ENCODE data around the gene INPP5B. TPM values are rescaled to one million over a fixed set of nuclear protein-coding genes. Genes with fewer than 3 reads are reported as not detected.
"Not testable (repeated sequence)": the region's sequence is repeated elsewhere in the genome, so short reads cannot be mapped to it uniquely, and the experiment has no call there.

The INPP5B gene
- total RNA-seq, 1 experiment from 2014 or later: 13.0 TPM

DNA sequence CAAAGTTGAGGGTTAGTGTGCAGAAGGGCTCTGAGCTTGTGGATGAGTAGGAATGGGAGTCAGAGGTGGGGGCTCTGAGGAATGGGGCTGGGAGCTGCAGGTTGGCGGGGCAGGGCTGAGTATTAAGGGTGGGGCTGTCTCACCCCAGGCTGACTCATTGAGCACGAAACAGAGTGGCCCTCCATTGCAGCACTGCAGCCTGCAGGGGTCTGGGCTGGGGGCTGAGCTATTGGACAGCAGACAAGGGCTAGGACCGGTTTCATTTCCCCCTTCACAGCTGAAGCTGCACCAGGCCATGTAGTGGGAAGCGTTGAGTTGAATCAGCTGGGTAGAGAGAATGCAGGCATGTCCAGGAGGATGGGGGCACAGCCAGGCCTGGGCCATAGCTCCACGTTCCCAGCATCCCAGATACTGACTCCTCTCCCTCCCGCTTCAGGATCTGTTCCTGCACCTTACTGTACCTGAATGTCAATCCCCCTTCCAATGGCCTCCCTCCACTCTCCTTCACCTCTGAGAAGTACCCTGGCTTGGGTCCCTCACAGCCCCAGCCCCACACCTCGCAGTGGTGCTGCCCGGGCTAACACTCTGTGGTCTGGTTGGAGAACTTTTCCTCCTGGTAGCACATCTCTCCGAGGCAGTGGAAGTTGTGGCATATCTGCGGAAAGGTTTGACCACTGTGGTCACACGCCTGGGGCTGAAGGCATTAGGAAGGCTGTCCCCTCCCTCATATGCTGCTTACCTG lies 4.4 kb upstream of the INPP5B start:
- DNase-seq (ENCODE audit: low read depth): no peak
- in situ Hi-C loops (cut with HindIII; ENCODE audit: low pct_unique_long_range_greater_than_20kb, low sequenced_read_pairs): no loop called here

DNA sequence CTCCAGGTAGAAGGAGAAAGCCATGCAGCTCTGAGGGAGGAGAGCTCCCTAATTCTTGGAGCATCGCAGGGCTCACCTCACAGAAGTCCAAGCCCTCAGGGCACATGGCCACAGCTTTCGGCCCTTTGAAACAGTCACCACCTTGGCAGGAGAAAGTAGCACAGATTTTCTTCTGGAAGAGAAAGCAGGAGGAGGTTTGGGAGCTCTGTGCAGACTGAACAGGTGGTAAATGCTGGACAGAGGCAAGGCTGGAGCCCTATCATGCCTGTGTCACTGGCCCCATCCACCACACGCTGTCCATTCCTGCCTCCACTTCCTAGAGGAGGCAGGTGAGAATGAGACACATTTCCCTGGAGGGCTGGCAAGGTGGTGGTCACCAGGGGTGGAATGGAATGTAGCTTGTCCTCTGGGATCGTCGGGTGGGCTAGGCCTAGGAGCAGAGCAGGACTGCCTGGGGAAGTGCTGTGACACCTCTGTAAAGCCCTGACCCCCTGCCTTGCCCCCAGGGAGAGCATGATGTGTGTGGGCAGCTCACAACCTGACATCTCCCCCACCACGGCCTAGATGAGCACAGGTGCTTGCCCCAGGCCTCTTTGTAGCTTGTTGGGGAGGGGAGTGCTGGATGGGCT lies 2.8 kb upstream of the INPP5B start:
- in situ Hi-C loops (cut with HindIII; ENCODE audit: low pct_unique_long_range_greater_than_20kb, low sequenced_read_pairs): no loop called here
- no peak for DNase-seq (ENCODE audit: low read depth)

DNA sequence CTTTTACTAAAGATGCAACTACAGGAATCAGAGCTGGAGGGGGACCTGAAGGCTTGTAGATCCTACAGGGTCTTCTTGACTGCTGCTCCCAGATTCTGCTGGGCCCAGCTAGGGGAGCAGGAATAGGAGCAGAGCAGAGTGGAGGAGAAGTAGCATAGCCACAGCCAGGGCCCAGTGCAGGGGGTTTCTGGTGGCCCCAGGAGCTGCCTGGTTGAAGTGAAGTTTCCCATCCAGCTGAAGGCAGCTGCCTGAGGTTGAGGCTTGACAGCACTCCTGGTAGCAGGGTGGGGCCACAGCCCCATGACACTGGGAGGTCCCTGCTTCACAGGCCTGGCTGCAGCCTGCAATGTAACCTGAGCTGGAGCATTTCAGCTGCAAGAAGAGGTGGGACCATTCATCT lies 2.0 kb upstream of the INPP5B start:
- in situ Hi-C loops (cut with HindIII; ENCODE audit: low pct_unique_long_range_greater_than_20kb, low sequenced_read_pairs): no loop called here
- DNase-seq (ENCODE audit: low read depth): no peak

DNA sequence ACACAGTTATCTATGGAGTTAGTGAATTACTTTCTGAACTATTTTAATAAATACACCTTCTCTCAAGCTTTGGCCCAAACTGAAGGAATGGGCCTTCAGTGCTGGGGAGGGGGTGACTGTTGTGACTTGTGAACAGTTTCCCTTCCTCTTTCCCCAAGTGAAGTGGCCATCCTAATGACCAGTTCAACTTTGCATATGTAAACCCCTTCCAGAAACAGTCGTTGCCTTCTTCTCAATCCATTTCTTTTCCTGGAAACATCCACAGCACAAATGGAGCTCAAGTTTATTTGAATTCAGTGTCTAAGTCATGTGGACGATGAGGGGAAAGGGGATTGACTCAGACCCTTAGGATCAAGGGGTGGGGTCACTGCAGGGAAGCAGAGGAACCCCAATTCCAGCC lies 1.3 kb upstream of the INPP5B start:
- in situ Hi-C loops (cut with HindIII; ENCODE audit: low pct_unique_long_range_greater_than_20kb, low sequenced_read_pairs): no loop called here
- DNase-seq (ENCODE audit: low read depth): no peak

DNA sequence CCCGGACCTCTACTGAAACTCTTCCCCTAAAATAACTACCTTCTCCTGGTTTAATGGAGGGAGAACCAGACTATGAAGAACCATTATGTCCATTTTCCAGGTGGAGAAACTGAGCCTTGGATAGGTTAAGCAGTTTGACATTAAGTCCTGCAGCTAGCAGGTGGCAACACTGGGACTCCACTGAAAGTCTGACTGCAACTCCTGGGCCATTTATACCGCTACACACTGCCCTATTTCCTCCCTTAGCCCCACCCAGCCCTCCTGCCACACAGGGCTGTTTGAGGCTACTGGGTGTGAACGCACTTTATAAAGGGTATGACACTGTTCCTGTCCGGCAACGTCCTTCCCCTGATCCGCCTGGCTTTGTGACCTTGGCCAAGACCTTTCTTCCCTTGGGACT lies 511 bp upstream of the INPP5B start:
- in situ Hi-C loops (cut with HindIII; ENCODE audit: low pct_unique_long_range_greater_than_20kb, low sequenced_read_pairs): no loop called here

DNA sequence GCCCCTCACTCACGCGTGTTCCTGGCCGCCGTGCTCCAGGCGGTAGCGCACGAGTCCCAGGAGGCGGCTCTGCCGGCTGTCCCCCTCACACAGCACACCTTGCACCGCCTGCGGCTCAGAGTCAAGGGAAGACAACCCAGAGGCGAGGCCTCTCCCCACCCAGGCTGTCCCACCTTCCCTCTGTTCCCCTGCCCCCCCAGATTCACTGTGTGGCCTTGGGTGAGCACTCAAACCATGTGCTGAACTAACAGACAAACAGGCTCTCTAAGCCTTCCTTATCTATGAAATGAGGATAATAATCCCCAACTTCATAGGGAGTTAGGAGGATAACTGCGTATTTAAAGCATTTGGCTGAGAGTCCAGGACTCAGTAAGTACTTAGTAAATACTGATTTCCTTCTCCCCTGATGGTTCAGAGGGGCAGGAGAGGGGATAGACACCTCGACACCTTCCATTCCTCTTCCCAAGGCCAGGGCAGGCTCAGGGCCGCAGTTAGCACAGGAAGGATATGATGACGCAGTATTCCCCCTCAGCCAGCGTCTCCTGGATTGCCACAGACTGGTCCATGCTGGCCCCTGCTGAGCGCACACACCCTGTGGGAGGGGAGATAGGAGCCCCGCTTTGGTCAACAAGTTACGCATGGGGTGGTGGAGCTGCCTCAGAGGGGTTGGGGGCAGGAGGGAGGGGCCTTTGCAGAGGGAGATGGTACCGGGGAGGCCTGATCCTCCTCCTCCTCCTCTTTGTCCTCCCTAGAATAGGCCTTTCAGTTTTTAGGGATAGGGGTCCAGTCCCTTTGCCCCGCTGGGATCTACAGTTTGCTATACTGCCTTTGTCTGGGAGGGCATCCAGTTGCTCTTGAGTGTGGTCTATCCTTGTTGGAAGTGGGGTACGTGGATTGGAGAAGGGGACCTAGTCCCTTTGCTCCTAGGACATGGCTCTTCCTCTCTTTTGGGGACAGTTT lies 830 bp downstream of the INPP5B start:
- in situ Hi-C loops (cut with HindIII; ENCODE audit: low pct_unique_long_range_greater_than_20kb, low sequenced_read_pairs): no loop called here
- no peak for DNase-seq (ENCODE audit: low read depth)

More for the DNA sequence above, 511 bp upstream of the INPP5B start:
- DNase-seq (ENCODE audit: low read depth): no peak

DNA sequence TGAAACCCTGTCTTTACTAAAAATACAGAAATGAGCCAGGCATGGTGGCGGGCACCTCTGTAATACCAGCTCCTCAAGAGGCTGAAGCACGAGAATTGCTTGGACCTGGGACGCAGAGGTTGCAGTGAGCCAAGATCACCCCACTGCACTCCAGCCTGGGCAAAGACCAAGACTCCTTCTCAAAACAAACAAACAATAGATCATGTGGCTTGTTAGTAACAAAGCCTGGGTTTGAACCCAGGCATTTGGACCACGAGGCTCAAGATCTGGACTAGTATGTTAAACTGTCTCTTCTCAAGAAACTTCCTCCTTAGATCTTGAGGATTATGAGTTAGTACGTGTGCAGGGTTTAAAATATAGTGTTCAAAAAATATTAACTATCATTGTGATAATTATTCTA lies 1.6 kb downstream of the INPP5B start:
- in situ Hi-C loops (cut with HindIII; ENCODE audit: low pct_unique_long_range_greater_than_20kb, low sequenced_read_pairs): no loop called here
- DNase-seq (ENCODE audit: low read depth): no peak

DNA sequence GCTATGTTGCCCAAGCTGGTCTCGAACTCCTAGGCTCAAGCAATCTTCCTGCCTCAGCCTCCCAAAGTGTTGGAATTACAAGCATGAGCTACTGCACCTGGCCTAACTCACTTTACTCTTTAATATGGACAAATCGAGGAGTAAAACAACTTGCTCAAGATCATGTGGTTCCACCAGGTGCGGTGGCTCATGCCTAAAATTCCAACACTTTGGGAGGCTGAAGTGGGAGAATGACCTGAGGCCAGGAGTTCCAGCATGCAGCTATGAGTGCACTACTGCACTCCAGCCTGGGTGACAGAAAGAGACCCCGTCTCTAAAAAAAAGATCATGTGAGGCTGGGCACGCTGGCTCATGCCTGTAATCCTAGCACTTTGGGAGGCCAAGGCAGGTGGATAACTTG lies 2.0 kb downstream of the INPP5B start:
- in situ Hi-C loops (cut with HindIII; ENCODE audit: low pct_unique_long_range_greater_than_20kb, low sequenced_read_pairs): no loop called here
- DNase-seq (ENCODE audit: low read depth): no peak

DNA sequence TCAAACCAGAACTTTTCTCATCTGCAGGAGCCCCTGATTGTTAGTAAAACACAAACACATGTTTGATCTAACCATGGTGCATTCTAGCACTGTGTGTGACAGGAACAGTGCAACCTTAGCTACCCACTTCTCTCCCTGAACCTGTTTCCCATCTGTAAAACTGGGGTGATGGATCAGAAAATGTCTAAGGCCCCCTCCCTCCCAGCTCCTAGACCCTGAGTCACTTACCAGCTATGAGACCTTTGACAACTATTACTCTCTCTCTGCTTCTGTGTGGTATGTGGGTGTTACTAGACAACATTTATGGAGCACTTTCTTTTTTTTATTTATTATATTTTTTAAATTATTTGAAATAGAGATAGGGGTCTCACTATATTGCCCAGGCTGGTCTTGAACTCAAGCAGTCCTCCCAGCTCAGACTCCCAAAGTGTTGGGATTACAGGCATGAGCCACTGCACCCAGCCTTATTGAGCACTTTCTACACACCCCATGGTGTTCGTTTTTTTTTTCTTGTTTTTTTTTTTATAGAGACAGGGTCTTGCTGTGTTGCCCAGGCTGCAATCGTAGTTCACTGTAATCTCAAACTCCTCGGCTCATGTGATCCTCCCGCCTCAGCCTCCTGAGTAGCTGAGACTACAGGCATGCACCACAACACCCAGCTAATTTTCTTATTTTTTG lies 2.6 kb downstream of the INPP5B start:
- in situ Hi-C loops (cut with HindIII; ENCODE audit: low pct_unique_long_range_greater_than_20kb, low sequenced_read_pairs): no loop called here
- DNase-seq (ENCODE audit: low read depth): no peak

DNA sequence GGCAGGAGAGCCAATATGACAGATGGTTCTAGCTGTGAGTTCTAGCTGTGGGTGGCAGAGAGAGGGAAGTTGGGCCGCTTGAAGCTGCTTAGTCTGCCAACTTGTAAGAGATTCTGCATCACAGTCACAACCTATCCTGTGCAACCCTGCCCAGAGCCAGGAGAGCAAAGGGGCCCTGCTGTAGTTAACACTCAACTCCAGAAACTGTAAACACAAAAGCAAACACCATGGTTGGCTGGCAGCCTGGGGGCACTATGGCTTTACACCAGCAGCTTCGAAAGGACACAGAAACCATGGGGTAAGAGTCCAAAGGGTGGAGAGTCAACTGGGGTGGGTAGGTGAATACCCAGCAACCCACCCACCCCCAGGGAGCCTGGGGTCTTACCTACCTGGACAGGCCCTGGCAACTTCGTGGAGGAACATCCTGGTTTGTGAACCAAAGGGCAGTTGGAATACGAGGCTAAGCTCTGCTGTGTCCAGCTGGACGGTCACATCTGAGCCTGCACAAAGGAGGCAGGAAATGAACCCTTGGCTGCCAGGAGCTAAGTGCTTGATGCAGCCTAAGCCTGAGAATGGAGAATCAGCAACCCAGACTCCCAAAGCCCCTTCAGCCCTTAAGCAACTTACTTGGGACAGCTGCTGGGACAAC lies 6.4 kb downstream of the INPP5B start:
- no peak for DNase-seq (ENCODE audit: low read depth)
- in situ Hi-C loops (cut with HindIII; ENCODE audit: low pct_unique_long_range_greater_than_20kb, low sequenced_read_pairs): no loop called here

DNA sequence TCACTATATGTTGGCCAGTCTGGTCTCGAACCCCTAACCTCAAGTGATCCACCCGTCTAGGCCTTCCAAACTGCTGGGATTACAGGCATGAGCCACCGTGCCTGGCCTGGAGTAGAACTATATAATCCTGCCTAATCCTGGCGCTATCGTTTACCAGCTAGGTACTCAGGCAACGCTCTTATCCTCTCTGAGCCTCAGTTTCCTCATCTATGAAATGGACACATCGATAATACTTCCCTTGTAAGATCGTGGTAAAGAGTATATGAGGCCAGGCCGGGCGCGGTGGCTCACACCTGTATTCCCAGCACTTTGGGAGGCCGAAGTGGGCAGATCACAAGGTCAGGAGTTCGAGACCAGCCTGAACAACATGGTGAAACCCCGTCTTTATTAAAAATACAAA lies 10.1 kb downstream of the INPP5B start:
- DNase-seq (ENCODE audit: low read depth); in situ Hi-C loops (cut with HindIII; ENCODE audit: low pct_unique_long_range_greater_than_20kb, low sequenced_read_pairs): not testable (repeated sequence)

DNA sequence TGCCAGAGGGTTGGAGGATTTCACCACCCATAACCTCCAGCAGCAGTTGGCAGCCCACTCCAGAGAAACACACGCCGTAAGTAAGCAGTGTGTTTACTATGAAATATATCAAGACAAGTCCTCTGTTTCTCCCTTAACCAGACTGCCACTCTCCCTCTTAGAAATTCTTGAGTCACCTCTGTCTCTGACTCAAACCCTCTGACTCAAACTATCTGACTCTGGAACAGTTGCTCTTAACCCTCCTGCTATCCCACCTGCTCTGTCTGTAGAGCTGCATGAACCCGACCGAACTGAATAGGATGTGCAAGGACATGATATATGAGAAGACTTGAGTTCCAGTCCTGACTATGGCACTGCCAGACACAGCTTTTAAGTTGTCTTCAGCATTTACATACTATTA lies 14.1 kb downstream of the INPP5B start:
- DNase-seq (ENCODE audit: low read depth): peak; percentile 41
- in situ Hi-C loops (cut with HindIII; ENCODE audit: low pct_unique_long_range_greater_than_20kb, low sequenced_read_pairs): no loop called here

DNA sequence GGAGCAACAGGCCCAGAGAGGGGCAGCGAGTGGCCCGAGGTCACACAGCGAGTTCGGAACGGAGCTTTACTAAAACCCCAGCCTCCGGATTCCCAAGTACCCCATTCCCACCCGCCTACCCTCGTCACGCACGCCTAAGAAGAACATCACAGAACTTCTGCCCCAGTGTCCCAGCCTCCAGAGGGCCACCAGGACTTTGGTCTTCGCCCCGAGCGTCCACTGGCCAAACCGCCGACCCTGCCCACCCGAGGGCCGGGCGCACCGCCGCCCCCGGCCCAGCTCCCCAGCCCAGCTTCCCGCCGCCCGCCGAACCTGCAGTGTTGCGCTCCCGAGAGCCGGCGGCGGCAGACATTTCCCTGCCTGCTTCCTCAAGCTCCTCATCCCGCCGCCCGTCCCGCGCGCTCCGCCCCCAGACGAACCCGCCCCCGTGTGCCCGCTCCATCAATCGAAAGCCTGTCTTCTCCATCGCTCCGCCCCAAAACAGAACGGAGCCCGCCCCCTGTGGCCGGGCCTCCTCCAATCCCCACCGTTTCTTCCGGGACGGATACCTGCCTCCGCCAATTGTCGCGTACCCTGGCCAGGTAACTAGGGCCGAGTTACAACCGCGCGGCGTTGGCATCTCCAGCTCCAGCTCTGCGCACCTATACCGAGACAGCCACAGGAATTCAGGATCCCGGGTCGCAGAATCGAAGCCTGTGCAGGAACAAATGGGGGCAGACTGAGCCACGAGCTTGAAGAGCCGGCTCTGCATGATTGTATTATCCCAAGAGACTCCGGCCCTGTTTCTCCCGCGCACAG lies 15.3 kb downstream of the INPP5B start:
- in situ Hi-C loops (cut with HindIII; ENCODE audit: low pct_unique_long_range_greater_than_20kb, low sequenced_read_pairs): no loop called here

DNA sequence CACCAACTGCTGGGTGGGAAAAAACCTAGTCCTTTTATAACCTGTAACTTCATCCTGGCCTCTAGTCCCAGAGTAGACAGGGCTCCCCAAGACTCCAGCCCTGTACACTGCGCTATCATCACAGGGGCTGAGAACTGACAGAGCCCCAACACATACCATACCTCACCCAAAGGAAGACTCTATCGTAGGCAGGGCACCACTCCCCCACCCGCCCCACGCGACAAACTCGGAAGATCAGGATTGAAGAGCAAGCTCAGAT lies 15.8 kb downstream of the INPP5B start:
- DNase-seq (ENCODE audit: low read depth): no peak
- in situ Hi-C loops (cut with HindIII; ENCODE audit: low pct_unique_long_range_greater_than_20kb, low sequenced_read_pairs): no loop called here

More for the DNA sequence above, 15.3 kb downstream of the INPP5B start:
- peak; percentile 93 for DNase-seq (ENCODE audit: low read depth)

DNA sequence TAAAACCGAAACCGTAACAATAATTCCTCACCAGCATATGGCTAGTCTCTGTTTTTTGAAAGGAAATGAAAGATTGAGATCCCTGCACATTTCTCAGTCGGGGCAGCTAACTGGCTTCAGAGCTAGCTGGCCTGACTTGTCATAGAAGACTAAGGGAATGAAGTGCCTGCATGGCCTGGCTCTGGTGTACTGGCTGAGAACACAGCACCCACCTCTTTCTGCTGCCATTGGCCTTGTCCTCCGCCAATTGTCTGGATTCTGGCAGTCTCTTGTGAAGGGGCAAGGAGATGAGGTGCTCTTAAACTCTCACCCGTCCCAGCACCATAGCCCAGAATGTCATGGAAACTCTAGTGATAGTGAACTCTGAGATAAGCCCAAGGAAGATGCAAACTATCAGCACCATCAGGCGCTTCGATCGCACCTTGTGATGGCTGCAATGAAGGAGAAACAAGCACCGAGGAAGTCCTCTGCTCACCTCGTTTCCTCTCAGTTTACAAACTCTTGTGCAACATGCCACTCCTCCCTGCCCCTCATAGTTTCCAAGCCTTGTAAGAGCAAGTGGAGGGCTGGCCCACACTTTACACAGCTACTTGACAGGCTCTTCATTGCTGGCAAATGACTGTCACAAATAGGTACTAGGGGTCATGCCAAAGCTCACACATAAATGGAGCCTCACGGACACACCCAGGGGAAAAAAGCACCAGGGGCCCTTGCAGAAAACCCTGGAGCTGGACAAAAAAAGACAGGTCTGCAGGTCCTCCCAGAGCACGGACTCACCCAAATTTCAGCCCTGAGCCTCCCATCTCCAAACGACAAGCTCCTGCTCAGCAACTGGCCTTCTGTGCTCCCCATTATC lies 16.4 kb downstream of the INPP5B start:
- peak; percentile 9 for DNase-seq (ENCODE audit: low read depth)
- in situ Hi-C loops (cut with HindIII; ENCODE audit: low pct_unique_long_range_greater_than_20kb, low sequenced_read_pairs): no loop called here

DNA sequence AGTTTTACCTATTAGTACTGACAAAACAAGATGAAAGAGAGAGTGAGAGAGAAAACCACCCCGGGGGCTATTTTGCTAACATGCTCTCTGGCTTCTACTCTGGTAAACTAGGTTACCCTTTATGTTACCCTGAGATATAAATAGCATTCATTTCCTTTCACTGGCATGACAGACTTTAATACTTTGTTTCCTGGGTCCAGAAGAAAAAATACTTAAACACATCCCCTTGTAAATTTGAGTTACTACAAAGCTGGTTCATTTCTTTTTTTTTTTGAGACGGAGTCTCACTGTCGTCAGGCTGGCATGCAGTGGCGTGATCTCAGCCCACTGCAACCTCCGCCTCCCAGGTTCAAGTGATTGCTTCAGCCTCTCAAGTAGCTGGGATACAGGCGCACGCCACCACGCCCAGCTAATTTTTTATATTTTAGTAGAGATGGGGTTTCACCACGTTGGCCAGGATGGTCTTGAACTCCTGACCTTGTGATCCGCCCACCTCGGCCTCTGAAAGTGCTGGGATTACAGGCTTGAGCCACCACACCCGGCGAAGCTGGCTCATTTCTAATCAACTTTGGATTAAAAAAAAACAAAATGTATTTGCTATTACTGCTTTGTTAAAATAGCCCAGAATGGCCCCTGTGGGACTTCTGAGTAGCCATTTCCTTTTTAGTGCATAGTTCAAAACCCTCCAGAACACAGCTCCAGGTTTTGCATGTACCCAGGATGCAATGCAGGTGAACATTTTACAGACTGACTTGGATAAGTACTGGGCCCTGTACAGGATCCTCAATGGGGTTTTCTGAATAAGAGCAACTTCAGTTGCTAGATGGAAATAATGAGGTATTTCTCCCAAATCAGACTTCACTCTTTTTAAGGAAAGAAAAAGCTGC lies 20.6 kb downstream of the INPP5B start:
- in situ Hi-C loops (cut with HindIII; ENCODE audit: low pct_unique_long_range_greater_than_20kb, low sequenced_read_pairs): no loop called here
- no peak for DNase-seq (ENCODE audit: low read depth)
